ENCODE data around the gene NFAM1.

DNA sequence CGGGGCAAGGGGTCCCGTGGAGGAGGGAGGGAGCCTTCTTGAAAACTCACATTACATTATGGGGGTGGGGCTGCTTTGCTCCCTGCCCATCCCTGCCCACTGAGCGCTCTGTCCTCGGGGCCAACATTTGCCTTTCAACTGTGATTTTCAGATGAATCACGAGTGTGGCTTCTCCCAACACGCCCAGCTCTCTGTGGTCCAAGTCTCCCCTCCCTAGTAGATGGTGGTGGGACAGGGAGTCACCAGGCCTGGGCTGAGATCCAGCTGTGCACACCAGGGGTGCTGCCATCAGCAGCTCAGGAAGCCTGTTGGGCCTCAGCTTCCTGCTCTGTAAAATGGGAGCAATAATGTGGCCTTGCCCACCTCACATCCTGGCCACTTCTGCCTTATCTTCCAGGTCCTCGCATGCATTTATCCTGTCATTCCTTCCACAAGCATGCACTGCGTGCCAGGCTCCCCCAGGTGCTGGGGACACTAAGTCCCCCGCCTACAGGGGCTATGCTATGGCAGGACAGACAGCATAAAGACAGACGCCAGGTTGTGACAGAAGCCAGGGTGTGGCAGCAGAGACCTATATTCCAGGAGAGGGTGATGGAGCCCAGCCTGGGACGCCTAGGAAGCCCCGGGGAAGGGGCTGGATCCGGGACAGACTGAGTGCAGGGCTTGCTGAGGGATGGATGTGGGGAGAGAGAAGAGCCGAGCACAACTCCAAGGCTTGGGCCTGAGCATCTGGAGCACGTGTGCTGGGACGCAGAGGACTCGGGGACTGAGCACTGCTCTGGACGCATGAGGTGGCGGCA is 30.5 kb downstream of the NFAM1 start:
- TF ChIP-seq, protein P1, sequence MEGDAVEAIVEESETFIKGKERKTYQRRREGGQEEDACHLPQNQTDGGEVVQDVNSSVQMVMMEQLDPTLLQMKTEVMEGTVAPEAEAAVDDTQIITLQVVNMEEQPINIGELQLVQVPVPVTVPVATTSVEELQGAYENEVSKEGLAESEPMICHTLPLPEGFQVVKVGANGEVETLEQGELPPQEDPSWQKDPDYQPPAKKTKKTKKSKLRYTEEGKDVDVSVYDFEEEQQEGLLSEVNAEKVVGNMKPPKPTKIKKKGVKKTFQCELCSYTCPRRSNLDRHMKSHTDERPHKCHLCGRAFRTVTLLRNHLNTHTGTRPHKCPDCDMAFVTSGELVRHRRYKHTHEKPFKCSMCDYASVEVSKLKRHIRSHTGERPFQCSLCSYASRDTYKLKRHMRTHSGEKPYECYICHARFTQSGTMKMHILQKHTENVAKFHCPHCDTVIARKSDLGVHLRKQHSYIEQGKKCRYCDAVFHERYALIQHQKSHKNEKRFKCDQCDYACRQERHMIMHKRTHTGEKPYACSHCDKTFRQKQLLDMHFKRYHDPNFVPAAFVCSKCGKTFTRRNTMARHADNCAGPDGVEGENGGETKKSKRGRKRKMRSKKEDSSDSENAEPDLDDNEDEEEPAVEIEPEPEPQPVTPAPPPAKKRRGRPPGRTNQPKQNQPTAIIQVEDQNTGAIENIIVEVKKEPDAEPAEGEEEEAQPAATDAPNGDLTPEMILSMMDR (IDR thresholded peaks at IDR 0.05; ENCODE audit: insufficient read depth, low read length, poor library complexity, severe bottlenecking): no peak
- no peak for TF ChIP-seq EZH2phosphoT487 (conservative IDR thresholded peaks at IDR 0.05; ENCODE audit: low read length)
